Middle frontal gyrus (tissue), 1 donor: ENCODE measurements around the gene NEGR1.

Experiments used
- DNase-seq: peaks from one replicate; pipeline ENCODE4 v3.0.0-alpha.2; 2015; ENCODE audit warnings: low spot score; ENCODE audit errors: extremely low spot score

NEGR1 gene

DNA sequence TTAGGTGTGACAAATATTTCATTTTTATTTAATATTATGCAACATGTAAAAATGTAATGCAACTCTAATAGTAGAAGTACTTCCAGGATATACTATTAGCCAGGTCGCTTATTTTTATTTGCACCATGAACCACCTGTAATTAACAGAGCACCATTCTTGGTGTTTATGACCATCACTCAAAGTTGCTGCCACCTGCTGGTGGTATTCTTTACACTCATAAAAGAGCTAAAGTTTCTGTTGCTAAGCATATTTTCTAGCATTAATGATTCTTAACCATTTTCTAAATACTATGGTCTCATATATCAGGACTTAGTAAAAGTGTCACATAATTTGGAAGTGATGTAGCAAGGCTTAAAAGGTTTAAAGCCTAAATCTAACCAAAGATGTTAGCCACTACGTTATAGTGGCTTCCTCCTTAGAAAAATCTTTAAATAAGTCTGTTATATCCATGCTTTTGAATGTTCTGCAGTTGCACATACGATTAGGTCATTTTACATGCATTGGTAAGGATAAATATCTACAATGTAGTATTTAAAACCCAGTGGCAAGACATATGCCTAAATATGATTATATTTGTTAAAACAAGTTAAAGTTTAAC, 244.5 kb downstream of the NEGR1 start:
- no peak for DNase-seq

DNA sequence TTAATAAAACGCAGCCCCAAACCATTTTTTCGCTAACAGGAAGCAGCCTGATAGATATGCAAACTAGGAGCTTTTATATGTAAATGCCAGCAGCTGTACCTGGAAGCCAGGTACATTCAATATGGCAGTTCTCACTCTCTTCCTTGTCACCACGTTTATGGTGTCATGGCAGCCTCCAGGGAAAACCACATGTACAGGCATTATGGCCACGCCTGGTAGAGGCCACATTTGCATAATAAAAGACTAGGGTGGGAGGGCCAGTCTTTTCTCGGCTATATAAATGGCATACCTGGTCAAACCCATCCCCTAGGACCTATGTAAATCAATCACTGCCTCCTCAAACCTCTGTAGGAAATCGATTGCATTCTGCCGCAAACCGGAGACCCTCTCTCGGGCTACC, 247.5 kb downstream of the NEGR1 start:
- DNase-seq: no peak

DNA sequence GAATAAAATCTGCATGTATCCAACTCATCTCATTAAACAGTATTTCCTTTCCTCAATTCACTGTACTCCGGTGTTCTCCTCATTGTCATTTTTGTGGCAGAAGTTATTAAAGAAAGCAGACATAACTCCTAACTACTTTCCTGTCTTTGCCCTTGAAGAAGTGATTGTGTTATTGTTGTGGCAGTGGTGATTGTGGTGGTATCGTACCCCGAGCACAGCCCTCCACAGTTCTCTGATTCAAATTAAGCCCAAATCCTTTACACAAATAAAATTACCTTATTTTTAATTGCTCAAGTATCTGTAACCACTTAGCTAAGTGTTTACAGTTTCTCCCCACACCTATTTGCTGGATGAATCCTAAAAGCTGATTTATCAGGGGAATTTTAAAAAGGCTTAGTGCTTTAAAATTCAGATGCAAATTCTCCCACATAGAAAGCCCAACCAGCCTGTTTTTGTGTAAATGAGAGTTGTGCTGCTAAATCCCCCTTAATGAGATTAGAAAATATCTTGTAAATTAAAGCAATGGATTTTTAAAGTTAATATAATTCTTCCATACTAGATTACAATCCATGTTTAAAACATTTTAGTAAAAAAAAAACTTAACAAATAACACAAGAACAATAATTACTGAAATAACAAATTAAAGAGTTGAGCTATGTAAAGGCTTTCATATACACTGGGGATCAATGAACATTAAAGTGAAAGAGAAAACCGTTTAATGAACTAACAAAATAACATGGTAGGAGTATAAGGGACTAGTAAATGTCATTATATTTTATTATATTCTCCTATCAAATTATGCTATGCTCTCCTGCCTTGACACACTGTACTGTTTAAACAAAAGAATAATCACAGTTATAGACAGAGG, 259.0 kb downstream of the NEGR1 start:
- no peak for DNase-seq

DNA sequence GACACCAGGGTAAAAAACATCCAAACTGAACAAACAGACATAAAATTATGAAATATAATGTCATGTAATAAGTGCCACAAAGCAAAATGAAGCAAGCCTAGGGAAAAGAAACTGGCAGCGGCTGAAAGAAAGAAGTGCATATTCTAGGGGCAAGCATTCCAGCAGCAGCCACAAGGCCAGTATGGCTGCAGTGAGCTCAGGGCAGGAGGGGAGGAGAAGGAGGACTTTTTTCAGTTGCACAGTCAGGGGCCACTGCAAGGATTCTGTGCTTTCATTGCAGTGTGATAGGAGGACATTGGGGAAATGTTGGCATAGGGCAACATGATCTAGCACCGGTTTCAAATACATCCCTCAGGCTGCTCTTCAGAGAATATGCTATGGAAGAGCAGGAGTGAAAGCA, 263.8 kb downstream of the NEGR1 start:
- no peak for DNase-seq

DNA sequence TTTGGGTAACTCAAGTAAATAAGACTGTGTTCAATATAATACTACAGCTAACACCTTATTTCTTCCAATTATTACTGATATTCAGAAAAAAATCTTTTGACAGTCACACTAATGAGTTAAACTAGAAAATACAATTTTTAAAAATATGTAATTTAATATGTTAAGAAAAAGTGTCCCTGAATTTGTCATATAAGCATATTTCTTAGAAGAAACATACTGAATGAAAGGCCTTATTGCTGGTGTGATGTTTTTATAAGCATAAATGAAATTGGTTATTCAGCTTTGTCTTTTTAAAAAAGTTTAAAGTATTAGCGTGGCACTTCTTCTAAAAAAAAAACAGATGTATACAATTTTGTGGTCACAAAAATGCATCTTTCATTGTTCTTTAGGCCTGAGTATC, 267.3 kb downstream of the NEGR1 start:
- DNase-seq: no peak

DNA sequence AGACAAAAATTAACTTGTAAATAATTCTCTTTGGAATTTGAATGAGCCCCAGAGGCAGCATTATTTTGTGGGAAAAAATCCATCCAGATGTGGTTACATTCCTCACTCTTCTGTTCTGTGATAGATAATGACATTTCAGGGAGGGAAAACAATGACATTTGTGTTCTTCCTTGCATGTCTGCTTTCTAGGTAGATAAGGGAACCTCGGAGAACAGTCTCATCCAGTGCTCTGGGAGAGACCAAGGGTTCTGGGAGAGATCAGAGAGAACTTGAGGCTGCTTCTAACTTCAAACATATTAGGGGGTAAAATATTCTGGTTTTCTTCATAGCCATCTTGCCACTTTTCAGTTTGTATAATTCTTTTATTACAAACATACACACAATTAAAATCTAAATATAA, 269.2 kb downstream of the NEGR1 start:
- no peak for DNase-seq

DNA sequence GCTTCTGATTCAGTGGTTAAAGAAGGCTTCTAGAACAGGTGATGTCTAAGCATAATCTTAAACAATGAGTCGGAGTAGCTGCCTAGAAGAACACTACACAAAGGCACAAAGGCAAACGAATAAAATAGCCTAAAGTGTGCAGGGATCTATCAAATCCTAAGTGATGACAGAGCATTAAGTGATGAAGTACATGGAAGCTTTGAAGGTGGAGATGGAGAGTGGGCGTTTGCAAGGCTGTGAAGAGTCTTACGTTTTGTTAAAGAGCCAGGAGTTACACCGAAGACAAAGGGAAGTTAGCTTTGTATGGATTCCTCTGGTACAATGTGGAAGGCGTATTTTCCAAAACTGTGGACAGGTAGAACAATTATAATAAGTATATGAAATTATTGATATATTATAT, 270.6 kb downstream of the NEGR1 start:
- no peak for DNase-seq

DNA sequence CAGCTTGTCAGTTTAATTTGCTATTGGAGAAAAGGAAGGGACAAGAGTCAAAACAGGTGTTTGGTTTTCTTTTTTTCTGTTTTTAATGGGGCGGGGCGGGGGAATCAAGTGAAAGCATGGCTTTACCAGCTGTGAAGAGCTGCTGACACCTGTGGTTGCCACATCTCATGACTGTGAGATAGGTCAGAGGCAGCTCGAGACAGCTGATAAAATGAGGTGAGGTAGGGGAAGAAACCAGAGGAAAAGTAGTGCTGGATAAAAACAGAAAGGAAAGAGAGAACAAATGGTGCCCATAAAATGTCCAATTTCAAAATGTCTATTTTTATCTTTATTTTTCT, 272.3 kb downstream of the NEGR1 start:
- no peak for DNase-seq

DNA sequence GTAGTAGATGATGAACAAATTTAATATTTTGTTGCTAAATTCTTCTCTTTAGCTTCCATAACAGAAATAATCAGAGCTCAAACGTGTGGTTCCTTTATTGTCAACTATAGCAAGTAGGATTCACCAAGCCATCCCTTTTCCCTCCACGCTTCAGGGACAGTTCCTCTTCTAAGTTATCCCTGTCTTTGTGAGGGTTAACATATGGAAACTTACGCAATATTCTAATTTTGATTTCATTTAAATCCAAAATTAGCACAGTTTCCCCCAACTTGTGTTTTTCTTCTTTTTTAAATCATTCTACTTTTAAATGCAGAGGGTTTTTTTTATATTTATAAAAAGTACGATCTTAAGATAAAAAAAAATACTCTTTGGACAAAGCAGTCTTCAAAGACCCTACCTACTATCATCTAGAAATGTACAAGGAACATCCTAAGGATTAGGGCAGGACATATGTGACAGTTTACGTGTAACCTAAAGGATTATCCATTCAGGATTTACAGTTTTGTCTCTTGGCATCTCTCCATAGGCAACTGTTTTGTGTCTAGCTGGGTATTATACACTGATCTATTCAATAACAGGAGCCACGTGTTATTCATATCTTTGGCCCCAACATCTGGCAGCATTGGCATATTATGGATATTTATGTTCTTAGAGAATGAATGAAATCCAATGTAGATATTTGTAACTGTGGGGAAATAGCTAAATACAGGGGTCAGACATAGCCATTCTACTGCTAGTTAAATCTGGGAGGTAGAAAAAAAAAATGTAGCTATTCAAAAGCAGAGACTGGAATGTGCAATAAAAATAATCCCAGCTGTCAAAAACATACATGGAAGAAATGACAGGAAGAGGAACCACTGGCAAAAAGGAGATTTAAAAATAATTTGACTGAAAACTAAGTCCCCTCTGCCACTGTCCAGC, 272.9 kb downstream of the NEGR1 start:
- DNase-seq: no peak

DNA sequence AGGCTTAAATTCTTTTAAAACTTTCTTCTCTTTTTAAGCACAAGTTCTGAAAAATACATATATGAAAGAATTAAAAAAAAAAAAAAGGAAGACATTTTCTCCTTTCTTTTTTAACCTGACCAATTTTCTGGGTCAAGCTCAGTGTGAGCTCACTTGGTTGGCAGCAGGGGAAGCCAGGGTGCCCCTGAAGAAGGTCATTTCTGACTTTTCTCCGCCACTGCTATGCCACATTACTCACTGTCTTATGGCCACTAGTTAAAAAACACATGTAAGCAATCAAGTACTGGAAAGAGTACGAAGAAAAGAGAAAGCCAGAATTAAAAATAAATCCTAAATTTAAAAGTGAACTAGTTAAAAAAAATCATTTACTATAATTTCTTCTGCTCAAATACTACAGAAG, 275.0 kb downstream of the NEGR1 start:
- DNase-seq: no peak

DNA sequence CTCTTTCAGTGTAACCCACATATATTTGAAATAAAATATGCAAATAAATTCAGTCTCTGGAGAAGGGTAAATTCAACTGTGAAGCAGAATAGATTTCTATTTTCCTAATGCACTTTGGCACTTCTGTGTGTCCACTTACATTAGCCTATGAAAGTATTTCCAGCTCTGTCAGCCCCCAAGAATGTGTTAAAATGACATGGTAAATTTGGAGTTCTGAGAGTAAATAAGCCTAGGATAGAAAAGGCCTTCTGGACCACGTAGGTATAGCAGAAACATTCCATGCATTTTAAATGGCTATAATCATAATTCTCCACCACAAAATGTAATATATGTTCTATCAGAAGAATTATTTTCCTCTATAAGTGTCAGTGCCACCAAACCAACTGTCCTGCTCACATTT, 276.2 kb downstream of the NEGR1 start:
- no peak for DNase-seq

DNA sequence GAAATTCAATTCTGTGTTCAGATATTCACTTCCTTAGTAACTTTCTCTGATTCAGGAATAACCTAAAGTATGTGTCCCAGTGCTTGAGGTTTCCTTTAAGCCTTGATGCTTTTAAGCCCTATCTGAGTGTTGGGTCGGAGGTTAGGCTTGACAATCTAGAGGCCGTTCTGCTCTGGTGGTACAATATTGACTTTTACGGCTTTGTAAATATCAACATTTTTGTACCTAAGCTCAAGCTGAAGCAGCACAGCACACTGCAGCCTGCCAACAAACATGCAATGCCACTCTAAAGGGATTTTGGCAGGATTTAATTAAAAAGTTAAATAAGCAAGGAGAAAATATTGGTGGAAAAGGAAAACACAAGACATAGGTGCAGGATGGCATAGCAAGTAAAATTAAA, 279.2 kb downstream of the NEGR1 start:
- DNase-seq: no peak

DNA sequence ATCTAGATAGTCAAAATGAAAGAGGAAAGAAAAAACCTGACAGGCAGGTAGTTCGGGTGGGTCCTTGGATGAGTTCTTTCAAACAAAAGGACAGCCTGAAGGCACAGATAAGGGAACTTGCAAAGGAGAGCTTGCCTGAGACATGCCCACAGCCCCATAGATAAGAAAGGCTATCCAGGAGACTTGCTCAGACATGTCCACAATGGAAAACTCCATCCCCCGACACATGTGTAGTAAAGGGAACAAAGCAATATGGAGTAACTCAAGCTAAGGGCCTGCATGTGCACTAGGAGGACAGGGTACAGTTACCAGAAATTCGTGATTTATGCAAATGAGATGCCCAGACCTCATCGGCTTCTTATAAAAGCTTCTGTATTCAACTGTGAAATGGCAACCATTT, 281.5 kb downstream of the NEGR1 start:
- no peak for DNase-seq

DNA sequence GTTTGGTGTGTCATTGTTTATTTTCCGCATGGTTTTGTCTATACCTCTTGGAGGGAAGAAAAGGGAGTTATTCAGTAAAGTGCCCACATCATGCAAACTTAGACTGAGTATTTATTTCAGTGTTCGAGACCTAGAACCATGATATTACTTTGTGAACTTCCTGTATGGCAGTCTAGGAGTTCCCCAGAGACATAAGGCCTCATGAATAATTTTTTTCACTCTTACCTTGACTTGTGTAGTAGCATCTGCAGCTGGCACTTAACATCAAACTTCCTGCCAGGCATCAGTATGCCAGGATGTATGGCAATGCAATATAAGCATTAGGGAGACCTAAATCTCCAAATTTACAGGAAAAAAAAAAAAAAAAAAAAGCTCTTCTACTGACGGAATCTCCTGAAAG, 287.7 kb downstream of the NEGR1 start:
- DNase-seq: no peak

DNA sequence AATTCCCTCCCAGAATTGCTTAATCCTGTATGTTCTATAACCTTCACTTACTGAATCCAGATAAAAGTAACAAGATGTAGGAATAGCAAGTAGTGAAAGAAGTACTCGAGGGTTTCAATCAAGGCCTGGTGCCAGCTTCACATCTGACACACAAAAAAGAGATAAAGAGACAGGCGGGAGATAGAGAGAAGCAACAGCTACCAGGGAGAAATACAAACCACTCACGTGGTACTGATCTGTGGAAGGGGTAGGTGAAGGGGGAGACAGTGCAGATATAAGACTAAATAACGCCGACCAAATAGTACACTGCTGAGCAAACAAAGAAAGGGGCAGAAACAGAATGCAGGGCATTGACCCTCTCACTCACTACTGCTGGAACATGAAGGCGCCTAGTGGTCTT, 295.2 kb downstream of the NEGR1 start:
- no peak for DNase-seq

DNA sequence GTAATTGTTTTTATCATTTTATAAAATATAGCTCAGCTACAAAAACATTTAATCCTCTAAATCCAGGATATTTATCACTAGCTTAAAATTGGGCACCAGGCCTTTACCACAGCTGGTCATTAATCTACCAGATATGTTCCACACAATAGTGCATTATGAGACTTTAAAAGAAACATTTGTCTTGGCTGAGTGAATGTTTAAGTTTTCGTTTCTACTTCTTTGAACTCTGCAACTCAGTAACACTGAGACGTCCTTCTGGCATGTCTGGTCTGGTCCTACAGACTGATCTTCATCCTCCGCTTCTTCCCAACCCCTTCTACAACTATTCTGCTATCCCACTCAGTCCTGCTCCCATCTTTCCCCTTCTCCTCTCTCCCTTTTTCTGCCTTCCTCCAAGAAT, 296.2 kb downstream of the NEGR1 start:
- DNase-seq: no peak

DNA sequence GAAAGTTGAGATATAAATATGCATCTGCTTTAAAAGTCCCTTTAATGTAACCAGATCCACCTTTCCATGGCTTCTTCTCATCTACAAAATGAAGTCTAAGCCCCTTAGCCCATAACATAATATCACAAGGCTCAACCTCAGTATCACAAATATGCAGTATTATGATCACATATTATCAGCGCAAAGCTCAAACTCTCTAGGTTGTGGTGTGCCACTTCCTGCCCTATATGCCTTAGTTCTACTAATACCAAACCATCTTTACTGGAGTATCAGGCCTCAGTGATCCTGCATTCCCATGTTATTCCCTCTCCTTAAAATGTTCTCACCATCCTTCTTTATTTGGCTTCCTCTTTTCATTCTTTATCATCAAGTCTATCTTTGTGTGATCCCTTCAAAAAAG, 301.8 kb downstream of the NEGR1 start:
- DNase-seq: no peak

DNA sequence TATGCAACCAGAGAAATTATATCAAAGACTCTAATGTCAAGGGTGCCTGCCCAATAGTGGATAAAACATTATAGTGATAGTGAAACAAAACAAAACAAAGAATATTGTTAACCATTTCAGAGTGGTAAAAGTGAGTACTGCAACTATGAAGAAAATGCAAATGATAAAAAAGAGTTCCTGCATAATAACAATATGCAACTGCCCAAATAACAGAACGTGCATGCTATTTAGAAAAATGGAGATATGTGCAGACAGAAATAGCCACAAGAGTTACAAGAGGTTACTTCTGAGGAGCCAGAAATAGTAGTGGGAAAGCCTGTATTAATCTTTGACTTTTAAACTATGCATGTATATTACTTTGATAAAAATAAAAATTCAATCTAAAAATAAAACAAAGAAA, 302.5 kb downstream of the NEGR1 start:
- no peak for DNase-seq

DNA sequence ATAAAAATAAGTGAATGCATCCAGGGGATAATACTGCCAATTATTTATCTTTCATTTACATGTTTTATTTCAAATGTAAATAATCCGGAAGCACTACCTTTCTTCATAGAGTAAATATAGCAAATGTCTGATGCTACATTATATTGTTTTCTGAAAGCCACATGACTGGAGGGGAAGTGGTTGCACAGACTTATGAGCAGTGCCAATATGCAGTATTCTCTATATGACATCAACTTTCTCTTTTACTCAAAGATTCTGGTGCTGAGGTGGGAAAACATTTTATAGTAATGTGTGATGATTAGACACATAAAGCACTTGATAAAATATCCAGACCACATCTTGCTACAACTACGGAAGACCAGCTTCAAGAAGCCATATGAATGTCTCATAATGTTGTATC, 314.7 kb downstream of the NEGR1 start:
- no peak for DNase-seq

DNA sequence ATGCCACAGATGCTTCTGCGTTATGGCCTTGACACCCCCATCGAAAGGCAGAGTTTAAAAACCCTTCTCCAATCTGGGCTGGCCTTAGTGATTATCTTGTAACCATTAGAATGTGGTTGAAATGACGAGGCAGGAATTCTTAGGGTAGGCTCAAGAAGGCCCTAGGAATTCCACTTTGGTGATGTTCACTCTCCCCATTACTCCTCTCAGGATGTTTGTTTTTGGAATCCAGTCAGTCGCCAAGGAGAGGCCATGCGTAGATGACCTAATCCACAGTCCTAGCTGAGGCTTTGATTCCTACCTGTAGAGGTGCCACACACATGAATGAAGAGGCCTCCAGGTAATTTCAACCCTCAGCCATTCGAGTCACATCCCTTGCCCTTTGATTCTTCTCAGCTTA, 318.2 kb downstream of the NEGR1 start:
- DNase-seq: no peak

DNA sequence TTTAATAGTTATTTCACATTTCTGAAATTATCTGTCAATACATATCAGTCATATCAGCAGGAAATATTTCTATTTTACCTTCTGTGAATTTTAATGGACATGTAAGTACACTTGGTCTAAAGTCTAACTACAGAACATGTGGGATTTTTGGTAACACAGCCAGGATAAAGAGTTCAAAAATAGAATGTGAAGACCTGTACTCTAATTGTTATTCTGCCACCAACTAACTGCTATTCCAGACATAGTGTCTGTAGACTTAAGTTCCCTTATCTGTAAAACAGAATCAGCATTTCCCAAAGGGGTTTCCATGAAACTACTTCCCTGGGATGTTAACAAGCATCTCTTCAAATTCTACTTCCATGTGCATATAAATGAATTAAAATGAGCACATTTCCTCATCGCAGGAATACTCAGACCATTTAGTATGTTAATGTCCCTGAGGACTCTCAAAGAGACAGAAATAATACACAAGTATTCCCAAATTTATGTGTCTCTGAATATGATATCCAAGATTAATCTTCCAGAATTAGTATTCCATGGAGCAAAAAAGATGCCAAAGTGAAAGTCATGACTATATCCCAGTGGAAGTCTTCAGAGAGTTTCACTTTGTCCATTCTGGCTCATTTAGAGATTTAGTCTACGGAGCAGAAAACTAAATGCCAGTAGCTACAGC, 325.6 kb downstream of the NEGR1 start:
- DNase-seq: no peak

DNA sequence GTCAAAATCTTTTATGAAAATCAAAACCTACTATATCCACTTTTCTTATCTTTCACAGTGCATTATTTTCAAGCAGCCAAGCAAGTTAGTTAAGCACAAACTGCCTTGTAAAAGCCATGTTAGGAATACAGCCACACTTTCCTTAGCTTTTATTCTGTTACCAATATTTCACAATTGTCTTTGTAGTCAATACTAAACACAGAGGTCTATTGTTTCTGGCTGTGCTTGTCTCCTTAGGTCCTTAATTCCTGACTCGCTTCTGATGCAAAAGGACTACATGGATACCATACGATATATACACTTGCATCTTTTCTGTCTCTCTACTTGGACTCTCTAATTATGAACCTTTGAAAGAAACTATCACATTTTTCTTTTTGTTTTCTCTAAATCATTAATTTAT, 331.8 kb downstream of the NEGR1 start:
- no peak for DNase-seq
